ENCODE data around the gene CDH1. TPM values are rescaled to one million over a fixed set of nuclear protein-coding genes. Genes with fewer than 3 reads are reported as not detected.

The CDH1 gene
- total RNA-seq, 4 donors from 2014 or later, result 17.9 to 32.9 (median 20.2) TPM

- no peaks in the 10 kb centered on the region for H3K27me3 ChIP-seq
- no peak overlapping the region for H3K4me3 ChIP-seq
- DNase-seq (ENCODE audit: low spot score in 2 of 2), result no peak
- no peak for TF ChIP-seq CTCF (IDR thresholded peaks at IDR 0.05)
- no peak for TF ChIP-seq EP300 (IDR thresholded peaks at IDR 0.05)
- TF ChIP-seq POLR2A (IDR thresholded peaks at IDR 0.05), result no peak
- H3K9me3 ChIP-seq, result peaks cover 0 to 18% (median 0%) of the 10 kb centered on the region in 4 donors
- H3K4me1 ChIP-seq, result no peaks in the 10 kb centered on the region
- H3K27ac ChIP-seq, result no peak overlapping the region
- 71 to 83% methylated on average over 9 of the region's 9 CpGs for WGBS, 2 donors
- no peaks in the 10 kb centered on the region for H3K36me3 ChIP-seq
These were observed 18.5 kb upstream of the CDH1 start for GRCh38 chr16:68718590-68718989.

- 82 to 83% methylated on average over 2 of the region's 2 CpGs for WGBS, 2 donors
- no peak for TF ChIP-seq EP300 (IDR thresholded peaks at IDR 0.05)
- no peak for TF ChIP-seq POLR2A (IDR thresholded peaks at IDR 0.05)
- no peak for TF ChIP-seq CTCF (IDR thresholded peaks at IDR 0.05)
- no peaks in the 10 kb centered on the region for H3K27me3 ChIP-seq
These were observed 17.1 kb upstream of the CDH1 start for GRCh38 chr16:68719993-68720489.

GRCh38 chr16:68722119-68723024, 14.7 kb upstream of the CDH1 start:
- peaks cover 0 to 15% (median 0%) of the 10 kb centered on the region in 4 donors for H3K9me3 ChIP-seq
- no peak for DNase-seq (ENCODE audit: low spot score in 2 of 2)
- no peaks in the 10 kb centered on the region for H3K27me3 ChIP-seq
- no peaks in the 10 kb centered on the region for H3K4me1 ChIP-seq
- no peak overlapping the region for H3K27ac ChIP-seq
- TF ChIP-seq EP300 (IDR thresholded peaks at IDR 0.05) (no peak), POLR2A (IDR thresholded peaks at IDR 0.05) (no peak), CTCF (IDR thresholded peaks at IDR 0.05) (no peak)
- H3K4me3 ChIP-seq, result no peak overlapping the region
- 70 to 71% methylated on average over 12 of the region's 12 CpGs for WGBS, 2 donors
- H3K36me3 ChIP-seq, result no peaks in the 10 kb centered on the region

More at GRCh38 chr16:68719993-68720489, 17.1 kb upstream of the CDH1 start:
- Histone ChIP-seq H3K27ac (no peak overlapping the region), H3K4me3 (no peak overlapping the region), H3K36me3 (no peaks in the 10 kb centered on the region), H3K9me3 (peaks cover 0 to 18% (median 0%) of the 10 kb centered on the region in 4 donors), H3K4me1 (no peaks in the 10 kb centered on the region)
- DNase-seq (ENCODE audit: low spot score in 2 of 2), result no peak

- Histone ChIP-seq H3K4me1 (no peaks in the 10 kb centered on the region), H3K9me3 (no peaks in the 10 kb centered on the region), H3K4me3 (no peak overlapping the region), H3K36me3 (no peaks in the 10 kb centered on the region), H3K27me3 (no peaks in the 10 kb centered on the region), H3K27ac (no peak overlapping the region)
- DNase-seq (ENCODE audit: low spot score in 2 of 2), result no peak
- 55 to 60% methylated on average over 3 of the region's 3 CpGs for WGBS, 2 donors
- TF ChIP-seq POLR2A (IDR thresholded peaks at IDR 0.05) (no peak), EP300 (IDR thresholded peaks at IDR 0.05) (no peak), CTCF (IDR thresholded peaks at IDR 0.05) (no peak)
These were observed 12.3 kb upstream of the CDH1 start for GRCh38 chr16:68724797-68725196.

- 87 to 94% methylated on average over 4 of the region's 4 CpGs for WGBS, 2 donors
- TF ChIP-seq POLR2A (IDR thresholded peaks at IDR 0.05) (no peak), EP300 (IDR thresholded peaks at IDR 0.05) (no peak), CTCF (IDR thresholded peaks at IDR 0.05) (no peak)
These were observed 8.6 kb upstream of the CDH1 start for GRCh38 chr16:68728523-68728922.

More at GRCh38 chr16:68728523-68728922, 8.6 kb upstream of the CDH1 start:
- Histone ChIP-seq H3K4me3 (no peak overlapping the region), H3K27me3 (no peaks in the 10 kb centered on the region), H3K27ac (no peak overlapping the region), H3K4me1 (no peaks in the 10 kb centered on the region), H3K9me3 (no peaks in the 10 kb centered on the region), H3K36me3 (no peaks in the 10 kb centered on the region)
- no peak for DNase-seq (ENCODE audit: low spot score in 2 of 2)

All from tibial nerve (tissue), 4 donors.